GM18520 (cell line): ENCODE data around the gene HSD17B12.
"Not testable (repeated sequence)": the region's sequence is repeated elsewhere in the genome, so short reads cannot be mapped to it uniquely, and the experiment has no call there.

Experiments used
- ATAC-seq: cut with Tn5 transposase; IDR thresholded peaks from one replicate; pipeline ENCODE4 v1.9.1; 2021; ENCODE audit not compliant: unreplicated experiment

HSD17B12 gene

GRCh38 chr11:43680521-43681400 is at the start of gene HSD17B12:
TSS of gene HSD17B12 (plus strand) at chr11:43680738. CDS start at chr11:43680828, 90 bp downstream.
- peak; percentile 94 for ATAC-seq

- no peak for ATAC-seq
These were observed 48.8 kb upstream of the HSD17B12 start for GRCh38 chr11:43631732-43632131.

- ATAC-seq, result no peak
These were observed 48.4 kb upstream of the HSD17B12 start for GRCh38 chr11:43632181-43632580.

GRCh38 chr11:43638717-43639116 is 41.8 kb upstream of the HSD17B12 start:
- no peak for ATAC-seq

GRCh38 chr11:43639224-43639623 is 41.3 kb upstream of the HSD17B12 start:
- no peak for ATAC-seq

- no peak for ATAC-seq
These were observed 40.6 kb upstream of the HSD17B12 start for GRCh38 chr11:43639920-43640319.

GRCh38 chr11:43643898-43644620 is 36.5 kb upstream of the HSD17B12 start:
- ATAC-seq, result peak; percentile 99

- ATAC-seq, result no peak
These were observed 35.8 kb upstream of the HSD17B12 start for GRCh38 chr11:43644621-43645299.

- no peak for ATAC-seq
These were observed 33.8 kb upstream of the HSD17B12 start for GRCh38 chr11:43646767-43647166.

- ATAC-seq, result no peak
These were observed 31.6 kb upstream of the HSD17B12 start for GRCh38 chr11:43648888-43649287.

GRCh38 chr11:43649501-43649900 is 31.0 kb upstream of the HSD17B12 start:
- no peak for ATAC-seq

GRCh38 chr11:43649921-43650320 is 30.6 kb upstream of the HSD17B12 start:
- ATAC-seq, result no peak

- not testable (repeated sequence) for ATAC-seq
These were observed 17.5 kb upstream of the HSD17B12 start for GRCh38 chr11:43663018-43663417.

- no peak for ATAC-seq
These were observed 16.2 kb upstream of the HSD17B12 start for GRCh38 chr11:43664295-43664694.

GRCh38 chr11:43671284-43671683 is 9.3 kb upstream of the HSD17B12 start:
- not testable (repeated sequence) for ATAC-seq

- no peak for ATAC-seq
These were observed 6.0 kb upstream of the HSD17B12 start for GRCh38 chr11:43674560-43674959.

GRCh38 chr11:43676933-43677332 is 3.6 kb upstream of the HSD17B12 start:
- ATAC-seq, result no peak

- ATAC-seq, result no peak
These were observed 934 bp downstream of the HSD17B12 start for GRCh38 chr11:43681401-43681942.

GRCh38 chr11:43682081-43682480 is 1.5 kb downstream of the HSD17B12 start:
- not testable (repeated sequence) for ATAC-seq

GRCh38 chr11:43685440-43685839 is 4.9 kb downstream of the HSD17B12 start:
- ATAC-seq, result no peak

GRCh38 chr11:43686207-43686606 is 5.7 kb downstream of the HSD17B12 start:
- ATAC-seq, result no peak
